HG03108 (cell line): ENCODE measurements around the gene SERPINB2.
A peak's percentile ranks its signal among the peaks of the same experiment; 100 is the strongest.
"Not testable (repeated sequence)": the region's sequence is repeated elsewhere in the genome, so short reads cannot be mapped to it uniquely, and the experiment has no call there.

Source experiments
- ATAC-seq: cut with Tn5 transposase; IDR thresholded peaks from one replicate; pipeline ENCODE4 v1.9.1; 2021; ENCODE audit warnings: moderate library complexity; ENCODE audit not compliant: unreplicated experiment

SERPINB2 gene

DNA sequence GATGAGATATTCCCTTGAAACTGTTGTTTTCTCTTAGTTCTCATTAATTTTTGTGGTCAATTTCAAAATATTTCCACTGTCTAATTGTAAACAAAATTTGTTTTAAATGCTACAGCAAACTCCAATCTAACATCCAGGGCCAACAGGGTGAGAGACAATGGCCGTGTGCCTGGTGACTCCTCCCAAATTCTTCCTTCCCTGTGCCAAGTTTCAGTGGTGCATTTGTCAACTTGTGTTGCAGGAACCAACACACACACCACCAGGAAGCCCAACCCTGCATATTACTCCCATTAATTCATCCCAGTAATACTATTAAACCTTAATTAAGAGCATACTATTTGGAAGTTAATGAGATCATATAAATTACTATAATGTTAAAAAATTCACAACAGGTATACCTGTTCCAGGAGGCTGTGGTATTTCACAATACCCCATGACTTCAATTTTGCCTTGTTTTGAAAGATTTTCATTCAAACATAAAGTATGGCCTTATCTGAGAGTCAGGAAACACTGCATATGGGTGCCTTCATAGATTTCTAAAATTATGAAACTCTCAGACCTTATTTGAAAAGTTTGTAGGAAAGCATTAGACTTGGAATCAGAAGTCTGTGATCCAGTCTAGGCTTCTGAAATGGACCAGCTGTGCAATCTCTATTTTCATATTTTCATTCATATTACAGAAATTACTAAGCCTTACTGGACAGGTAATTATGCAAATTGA, 1.1 kb downstream of the SERPINB2 start:
- ATAC-seq, result no peak

DNA sequence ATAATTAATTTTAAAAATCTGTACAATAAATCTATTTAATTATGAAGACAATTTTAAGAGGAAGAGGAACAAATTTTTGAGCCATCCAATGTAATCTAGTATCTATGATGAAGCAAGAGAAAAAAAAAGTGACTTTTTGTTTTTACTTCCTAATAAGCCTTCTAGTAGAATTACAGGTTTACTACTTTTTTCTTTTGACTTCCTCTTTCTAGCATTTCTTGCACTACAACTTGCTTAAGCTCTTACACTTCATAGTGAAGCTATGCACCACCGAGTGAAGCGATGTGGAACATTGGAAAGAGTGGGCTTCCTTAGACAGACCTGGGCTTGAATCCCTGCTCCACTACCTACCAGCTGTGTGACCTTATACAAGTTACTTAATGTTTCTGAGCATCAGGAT, 2.1 kb downstream of the SERPINB2 start:
- no peak for ATAC-seq

DNA sequence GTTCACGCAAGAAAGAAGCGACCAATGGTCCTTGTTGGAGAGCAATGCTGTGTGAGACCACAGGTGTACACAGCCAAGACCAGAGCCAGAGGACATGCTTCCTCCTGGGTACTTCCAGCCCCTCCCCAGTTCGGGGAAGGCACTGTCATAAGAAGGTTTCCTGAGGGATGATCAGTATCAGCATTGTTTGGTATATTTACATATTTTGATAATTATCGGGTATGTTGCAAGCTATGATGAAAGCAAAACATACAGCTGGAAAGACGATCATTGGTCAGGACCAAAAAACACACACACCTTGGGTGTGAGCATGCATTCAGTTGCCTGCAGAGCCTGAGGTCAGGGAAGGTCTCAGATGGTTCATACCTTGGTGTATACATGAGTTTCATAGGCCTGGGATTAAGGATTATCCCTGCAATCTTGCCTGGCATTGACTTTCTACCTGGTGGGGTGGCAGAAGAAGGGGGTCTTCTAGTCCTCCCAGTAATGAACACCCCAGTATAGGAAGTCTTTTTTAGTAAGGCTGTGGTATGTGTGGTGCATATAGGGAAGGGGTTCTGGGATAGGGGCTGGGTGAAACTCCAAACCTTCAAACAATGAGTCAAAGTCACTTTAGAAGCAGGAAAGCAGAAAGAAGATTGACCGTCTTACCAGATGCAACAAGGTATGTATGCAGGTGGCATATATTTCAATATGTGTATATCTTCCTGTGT, 2.9 kb downstream of the SERPINB2 start:
- ATAC-seq, result no peak

DNA sequence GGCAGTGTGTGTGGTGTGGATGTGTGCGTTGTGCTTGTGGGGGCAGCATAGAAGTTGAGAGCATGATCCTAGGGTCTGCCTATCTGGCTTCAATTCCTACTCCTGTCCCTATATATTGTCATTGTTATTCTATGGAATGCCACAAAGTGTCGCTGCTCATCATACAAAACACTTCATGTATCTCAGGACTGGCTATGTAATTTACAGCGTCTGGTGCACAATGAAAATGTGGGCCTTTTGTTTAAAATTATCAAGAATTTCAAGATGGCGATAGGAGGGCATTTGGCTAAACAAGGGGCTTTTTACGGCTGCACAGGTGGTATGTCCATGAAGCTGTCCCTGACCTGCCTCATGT, 3.4 kb downstream of the SERPINB2 start:
- peak; percentile 63 for ATAC-seq

DNA sequence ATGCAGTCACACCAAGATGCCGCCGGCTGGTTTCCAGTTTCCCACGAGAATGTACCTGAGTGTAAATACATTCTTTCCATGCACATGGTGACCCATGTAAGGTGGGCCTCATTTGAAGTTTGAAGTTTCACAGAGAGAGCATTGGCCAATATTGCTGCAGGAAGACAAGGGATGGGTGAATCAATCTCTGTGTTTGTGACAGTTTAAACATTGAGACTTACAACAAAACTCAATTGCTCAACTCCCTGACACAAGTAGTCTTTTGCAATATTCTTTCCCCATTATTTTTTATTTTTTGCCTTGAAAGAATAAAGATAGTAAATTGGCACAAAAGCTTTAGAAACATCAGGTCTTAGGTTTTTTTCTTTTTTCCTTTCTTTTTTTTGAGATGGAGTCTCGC, 5.1 kb downstream of the SERPINB2 start:
- ATAC-seq, result no peak

DNA sequence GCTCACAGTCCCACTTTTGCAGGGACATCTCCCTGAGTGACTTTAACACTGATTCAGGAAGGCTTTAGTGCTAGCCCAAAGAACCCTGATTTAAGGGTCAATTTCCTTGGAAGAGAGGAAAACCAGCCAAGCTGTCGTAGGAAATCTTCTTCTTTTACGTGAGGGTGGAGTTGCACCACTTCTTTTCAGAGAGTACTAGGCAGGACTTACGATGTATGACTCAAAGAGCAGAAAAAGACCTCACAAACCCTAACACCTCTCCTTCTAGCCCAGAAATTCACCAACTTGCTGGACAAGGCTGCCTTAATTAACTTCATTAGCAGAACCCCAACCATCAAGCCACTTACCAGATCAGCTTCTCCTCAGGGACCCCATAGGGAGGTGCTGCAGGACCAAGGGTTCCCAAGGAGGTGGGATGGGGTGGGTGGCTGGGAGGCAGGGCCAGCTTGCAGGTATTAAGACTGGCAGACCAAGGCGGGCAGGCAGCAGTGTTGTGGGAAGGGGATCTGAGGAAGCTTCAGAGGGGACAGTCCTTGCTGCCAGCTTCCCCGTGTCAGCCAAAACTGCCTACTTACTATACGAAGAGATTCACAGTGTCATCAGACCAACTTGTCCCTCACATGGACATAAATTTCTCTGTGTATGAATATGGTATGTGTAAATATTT, 6.7 kb downstream of the SERPINB2 start:
- ATAC-seq, result no peak

DNA sequence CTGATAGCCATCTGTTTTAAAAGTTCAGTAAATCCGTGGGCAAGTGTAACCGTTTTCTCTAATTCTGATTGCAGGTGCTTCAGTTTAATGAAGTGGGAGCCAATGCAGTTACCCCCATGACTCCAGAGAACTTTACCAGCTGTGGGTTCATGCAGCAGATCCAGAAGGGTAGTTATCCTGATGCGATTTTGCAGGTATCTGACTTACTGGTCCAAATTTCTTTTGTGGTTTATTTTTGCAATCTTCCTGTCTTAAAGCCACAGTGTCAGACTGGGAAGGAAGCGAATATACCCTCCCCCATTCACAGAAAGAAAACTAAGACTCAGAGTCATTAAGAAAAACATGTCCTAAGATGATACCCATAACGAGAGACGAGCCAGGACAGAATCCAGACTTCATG, 7.7 kb downstream of the SERPINB2 start:
- ATAC-seq, result no peak

DNA sequence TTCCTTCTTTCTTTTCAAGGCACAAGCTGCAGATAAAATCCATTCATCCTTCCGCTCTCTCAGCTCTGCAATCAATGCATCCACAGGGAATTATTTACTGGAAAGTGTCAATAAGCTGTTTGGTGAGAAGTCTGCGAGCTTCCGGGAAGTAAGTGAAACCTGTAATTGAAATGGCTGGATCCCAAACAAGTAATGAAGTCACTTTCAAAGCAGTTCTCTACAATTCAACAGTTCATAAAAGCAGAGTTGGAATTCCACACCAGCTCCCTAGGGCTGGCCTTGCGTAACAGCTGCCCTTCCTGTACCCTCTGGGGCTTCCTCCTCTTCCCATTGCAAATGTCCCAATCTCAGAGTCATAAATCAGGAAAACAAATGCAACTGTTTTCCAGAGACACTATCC, 9.6 kb downstream of the SERPINB2 start:
- no peak for ATAC-seq

DNA sequence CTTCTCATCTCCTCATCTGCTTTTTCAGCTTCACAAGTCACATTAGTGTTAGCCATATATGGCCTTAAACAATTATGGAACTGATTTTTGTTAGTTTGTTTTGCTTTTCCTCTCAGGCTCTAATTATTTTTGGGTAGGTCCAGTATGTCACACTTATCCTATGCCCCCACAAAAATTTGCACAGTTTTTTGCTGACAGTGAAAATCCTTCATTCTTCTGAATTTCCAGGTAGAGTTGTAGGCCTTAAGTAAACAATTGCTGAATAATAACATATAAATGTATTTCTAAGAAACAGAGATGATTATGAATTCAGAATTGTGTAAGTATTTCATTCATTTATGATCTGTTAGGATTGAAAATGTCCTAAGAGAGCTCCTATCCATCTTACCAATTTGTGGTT, 11.7 kb downstream of the SERPINB2 start:
- ATAC-seq, result no peak

DNA sequence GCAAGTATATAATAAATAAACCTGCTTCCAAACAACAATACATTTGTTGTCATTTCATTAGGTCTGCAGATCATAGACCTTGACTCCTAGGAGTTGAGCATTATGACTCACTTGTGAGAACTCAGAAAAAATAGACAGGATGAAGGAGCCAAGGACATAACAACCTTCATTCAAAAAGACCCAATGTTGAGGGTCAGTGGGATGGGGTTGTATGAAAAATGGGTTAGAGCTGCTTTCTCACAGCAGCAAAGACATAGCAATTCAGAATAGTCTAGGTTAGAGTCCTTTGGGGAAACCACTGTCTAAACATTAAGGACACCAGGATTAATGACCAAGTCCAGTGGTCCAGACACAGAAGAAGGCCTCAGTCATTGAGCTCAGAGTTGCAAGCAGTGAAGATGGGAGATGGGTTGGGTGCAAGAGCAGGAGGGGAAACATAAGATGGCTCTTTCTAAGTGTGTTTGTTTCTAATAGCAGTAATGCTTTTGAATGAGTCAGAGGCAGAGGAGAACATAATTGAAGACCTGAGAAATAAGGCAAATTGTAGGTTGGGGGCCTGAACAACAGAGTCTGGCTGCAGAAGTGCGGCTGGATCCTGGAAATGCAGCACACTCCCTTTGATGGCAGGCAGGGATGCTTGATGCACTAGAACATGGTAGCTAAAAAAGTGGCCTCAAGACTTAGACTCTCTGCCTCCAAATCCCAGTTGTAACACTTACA, 16.5 kb downstream of the SERPINB2 start:
- ATAC-seq, result no peak

DNA sequence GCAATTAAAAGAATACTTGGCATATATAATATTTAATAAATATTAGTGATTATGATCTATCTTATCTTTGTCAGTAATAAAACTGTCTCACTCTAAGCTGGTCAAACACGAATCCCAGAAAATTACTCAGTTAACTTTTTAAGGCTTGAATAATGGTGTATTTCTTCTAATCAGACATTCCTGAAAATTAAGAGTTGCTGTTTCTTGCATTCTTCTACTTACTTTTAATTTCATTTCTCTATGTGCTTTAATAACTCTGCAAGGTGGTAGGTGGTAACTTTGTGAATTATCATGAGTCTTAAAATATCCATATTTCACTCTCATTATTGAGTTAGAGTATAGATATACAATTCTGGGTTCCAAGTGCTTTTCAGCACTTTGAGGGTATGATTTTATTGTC, 17.2 kb downstream of the SERPINB2 start:
- ATAC-seq, result no peak

DNA sequence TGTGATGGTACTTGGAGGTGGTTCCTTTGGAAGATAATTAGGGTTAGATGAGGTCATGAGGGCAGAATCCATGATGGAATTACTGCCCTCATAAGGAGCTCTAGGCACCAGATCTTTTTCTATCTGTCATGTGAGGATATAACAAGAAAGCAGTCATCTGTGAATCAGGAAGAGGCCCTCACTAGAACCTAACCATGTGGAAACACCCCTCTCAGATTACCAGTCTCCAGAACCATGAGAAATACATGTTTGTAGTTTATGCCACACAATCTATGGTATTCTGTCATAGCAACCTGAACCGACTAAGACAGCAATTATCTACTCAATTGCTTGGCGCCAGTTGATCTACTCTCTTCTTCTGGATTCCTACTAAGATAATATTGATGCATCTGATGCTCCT, 17.9 kb downstream of the SERPINB2 start:
- ATAC-seq, result no peak

DNA sequence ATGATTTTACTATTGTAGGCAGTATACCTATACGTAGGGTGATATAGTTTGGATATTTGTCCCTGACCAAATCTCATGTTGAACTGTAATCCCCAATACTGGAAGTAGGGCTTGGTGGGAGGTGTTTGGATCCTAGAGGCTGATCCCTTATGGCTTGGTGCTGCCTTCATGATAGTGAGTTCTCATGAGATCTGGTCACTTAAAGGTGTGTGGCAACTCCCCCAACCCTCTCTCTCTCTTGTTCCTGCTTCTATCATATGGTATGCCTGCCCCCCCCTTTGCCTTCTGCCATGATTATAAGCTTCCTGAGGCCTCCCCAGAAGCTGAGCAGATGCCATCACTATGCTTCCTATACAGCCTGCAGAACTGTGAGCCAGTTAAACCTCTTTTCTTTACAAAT, 18.6 kb downstream of the SERPINB2 start:
- ATAC-seq, result no peak

DNA sequence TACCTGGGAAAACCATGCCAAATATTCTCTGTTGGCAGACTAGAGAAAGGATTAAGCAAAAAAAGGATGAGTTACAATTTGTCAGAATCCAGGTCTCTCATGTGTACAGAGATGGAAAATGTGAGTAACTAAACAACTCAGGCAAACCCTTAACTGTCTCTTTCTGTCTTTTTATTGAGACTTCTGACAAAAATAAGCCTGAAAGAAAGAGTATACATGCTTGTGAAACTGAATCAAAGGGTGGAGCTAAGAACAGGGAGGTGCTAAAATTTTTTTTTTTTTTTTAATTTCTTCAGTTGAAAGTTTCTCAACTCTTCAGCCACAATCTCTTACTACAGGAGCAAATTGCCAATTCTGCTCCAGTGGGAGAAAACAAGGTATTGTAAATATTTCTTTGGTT, 20.2 kb downstream of the SERPINB2 start, which contains the start of gene SERPINB10:
SERPINB10 (plus strand) TSS at position 295 of the 400 bp plus-strand sequence. CDS start 7,553 bp downstream, outside the sequence.
- ATAC-seq, result peak; percentile 54

DNA sequence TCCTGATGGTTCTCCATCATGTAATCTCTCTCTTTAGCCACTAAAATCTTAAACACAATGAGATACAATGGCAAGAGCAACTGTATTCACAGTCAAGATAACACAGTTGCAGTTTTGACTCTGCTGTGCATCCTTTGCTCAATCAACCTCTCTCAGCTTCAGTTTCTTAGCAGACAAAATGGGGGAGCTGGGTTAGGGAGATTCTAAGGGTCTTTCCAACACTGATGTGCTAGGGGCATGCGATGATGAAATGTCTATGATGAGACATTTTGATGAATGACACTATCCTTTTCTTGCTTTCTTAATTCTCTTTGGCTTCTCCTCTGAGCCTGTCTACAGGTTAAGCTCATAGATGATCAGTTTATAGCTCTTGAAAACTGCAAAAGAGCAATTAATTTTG, 21.4 kb downstream of the SERPINB2 start:
- no peak for ATAC-seq

DNA sequence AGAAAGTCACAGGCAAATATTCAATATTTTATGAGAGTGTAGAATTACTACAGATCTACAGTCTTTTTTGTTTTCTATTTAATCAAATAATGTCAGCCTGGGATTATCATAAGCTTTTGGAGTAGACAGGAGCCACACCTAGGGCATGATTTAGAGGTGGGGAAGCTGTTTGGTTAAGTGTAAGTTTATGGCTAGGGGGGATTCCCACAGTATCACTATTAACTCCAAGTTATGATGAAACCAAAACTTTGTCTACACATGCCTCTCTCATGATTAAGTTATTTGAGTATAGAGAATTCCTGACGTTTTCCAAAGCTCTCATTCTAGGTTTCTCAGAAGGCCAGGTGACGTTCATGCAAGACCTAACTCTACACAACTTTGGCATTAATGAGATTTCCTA, 22.4 kb downstream of the SERPINB2 start:
- ATAC-seq, result peak; percentile 75

DNA sequence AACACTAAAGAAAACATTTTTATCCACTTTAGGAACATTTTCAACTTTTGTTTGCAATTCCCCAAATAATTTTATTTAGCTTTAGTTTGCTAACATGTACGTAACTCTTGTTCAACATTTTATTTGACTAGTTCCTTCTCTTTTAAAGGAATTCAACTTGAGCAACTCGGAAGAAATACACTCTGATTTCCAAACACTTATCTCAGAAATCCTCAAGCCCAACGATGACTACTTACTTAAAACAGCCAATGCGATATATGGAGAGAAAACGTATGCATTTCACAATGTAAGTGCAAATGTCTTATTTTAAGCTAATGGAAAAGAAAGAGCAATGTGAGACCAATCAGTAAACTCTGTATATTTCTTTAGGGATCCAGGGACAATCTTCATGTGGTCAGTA, 30.3 kb downstream of the SERPINB2 start:
- no peak for ATAC-seq

DNA sequence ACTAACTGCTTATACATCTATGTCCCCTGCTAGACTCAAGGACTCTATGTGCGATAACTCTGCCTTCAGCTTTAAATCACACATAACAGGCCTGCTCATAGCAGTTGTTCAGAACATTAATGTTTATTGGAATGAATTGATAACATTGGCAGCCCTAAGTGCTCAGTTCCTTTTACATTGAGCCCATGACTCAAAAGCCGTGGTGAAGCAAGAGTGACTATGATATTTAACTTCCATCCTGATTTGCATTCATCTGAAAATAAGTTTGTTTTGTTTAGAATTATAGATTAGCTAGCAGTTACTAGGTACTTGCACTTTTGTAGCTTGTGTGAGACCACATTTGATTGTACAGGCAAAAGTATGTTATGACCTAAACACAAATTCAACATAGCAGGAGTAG, 34.5 kb downstream of the SERPINB2 start:
- ATAC-seq, result no peak

DNA sequence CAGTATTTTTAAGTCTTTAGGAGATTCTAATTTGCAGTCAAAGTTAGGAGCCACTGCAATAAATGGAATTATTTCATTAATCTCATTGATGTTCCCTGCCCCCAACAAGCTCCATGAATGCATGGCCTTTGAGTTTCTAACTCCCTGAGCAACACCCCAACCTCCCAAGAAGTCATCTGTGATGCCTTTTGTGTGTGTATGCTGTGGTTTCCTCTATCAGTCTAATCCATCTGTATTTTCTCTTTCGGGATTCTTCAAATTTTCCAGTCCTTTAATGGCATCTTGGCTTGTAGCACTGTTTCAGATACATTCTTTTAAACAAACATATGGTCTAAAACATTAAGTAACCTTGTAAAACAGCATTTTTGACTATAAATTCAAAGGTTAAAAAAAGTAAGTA, 37.0 kb downstream of the SERPINB2 start:
- no peak for ATAC-seq

DNA sequence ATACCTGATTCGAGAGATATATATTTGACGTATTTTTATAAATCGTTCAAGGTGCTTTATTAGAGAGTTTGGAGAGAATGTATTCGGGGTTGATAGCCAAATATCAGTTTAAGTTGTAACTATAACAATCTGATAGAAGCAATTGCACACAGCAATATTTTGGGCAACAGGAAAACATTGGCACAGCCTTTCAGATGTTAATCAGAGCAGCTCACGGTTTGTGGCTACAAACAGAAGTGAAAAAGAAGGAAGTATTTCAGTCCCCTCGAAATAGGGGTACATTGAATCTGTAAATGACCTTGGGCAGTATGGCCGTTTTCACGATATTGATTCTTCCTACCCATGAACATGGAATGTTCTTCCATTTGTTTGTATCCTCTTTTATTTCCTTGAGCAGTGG, 40.8 kb downstream of the SERPINB2 start:
- ATAC-seq, result no peak

DNA sequence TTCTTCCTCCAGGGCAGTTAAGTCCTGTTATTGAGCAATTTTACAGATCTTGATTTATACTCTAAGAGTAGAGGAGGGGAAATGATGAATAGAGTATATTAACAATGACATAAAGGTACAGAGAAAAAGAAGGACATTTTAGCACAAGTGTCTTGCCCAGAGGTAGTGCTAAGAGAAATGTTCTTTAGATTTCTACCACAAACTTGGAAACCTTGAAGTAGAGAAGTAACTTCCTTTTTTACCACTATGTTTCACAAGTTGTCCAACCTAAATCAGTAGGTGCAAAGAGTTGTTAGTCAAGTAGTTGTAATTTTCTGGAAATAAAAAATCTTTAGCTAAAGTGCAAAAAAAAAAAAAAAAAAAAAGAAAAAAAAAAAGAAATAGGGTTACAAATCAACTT, 41.9 kb downstream of the SERPINB2 start:
- not testable (repeated sequence) for ATAC-seq
